Measurements from ENCODE around the gene FUT8.

- TF ChIP-seq RAD21 (IDR thresholded peaks at IDR 0.05; ENCODE audit: low read depth) (no peak), TAF1 (IDR thresholded peaks at IDR 0.05; ENCODE audit: low read depth) (no peak), CREB1 (IDR thresholded peaks at IDR 0.05; ENCODE audit: low read depth) (no peak), EP300 (IDR thresholded peaks at IDR 0.05; ENCODE audit: borderline replicate concordance) (no peak), USF1 (IDR thresholded peaks at IDR 0.05) (no peak), EGR1 (IDR thresholded peaks at IDR 0.05) (no peak), ZBTB7A (IDR thresholded peaks at IDR 0.05; ENCODE audit: low read depth) (no peak), FOXM1 (IDR thresholded peaks at IDR 0.05; ENCODE audit: borderline replicate concordance, low read depth) (no peak), CEBPB (IDR thresholded peaks at IDR 0.05) (no peak), YY1 (IDR thresholded peaks at IDR 0.05; ENCODE audit: low read depth) (no peak), TEAD4 (IDR thresholded peaks at IDR 0.05) (no peak)
- TF ChIP-seq, protein P1, sequence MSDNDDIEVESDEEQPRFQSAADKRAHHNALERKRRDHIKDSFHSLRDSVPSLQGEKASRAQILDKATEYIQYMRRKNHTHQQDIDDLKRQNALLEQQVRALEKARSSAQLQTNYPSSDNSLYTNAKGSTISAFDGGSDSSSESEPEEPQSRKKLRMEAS (IDR thresholded peaks at IDR 0.05) = no peak
- TF ChIP-seq, protein P2, sequence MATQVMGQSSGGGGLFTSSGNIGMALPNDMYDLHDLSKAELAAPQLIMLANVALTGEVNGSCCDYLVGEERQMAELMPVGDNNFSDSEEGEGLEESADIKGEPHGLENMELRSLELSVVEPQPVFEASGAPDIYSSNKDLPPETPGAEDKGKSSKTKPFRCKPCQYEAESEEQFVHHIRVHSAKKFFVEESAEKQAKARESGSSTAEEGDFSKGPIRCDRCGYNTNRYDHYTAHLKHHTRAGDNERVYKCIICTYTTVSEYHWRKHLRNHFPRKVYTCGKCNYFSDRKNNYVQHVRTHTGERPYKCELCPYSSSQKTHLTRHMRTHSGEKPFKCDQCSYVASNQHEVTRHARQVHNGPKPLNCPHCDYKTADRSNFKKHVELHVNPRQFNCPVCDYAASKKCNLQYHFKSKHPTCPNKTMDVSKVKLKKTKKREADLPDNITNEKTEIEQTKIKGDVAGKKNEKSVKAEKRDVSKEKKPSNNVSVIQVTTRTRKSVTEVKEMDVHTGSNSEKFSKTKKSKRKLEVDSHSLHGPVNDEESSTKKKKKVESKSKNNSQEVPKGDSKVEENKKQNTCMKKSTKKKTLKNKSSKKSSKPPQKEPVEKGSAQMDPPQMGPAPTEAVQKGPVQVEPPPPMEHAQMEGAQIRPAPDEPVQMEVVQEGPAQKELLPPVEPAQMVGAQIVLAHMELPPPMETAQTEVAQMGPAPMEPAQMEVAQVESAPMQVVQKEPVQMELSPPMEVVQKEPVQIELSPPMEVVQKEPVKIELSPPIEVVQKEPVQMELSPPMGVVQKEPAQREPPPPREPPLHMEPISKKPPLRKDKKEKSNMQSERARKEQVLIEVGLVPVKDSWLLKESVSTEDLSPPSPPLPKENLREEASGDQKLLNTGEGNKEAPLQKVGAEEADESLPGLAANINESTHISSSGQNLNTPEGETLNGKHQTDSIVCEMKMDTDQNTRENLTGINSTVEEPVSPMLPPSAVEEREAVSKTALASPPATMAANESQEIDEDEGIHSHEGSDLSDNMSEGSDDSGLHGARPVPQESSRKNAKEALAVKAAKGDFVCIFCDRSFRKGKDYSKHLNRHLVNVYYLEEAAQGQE (IDR thresholded peaks at IDR 0.05; ENCODE audit: low read depth) = no peak
These were observed 11.5 kb downstream of the FUT8 start for GRCh38 chr14:65423982-65424381.

All from Ishikawa (cell line).